HUES64 (cell line): Measurements from ENCODE around the gene PYCR2.
A peak's percentile ranks its signal among the peaks of the same experiment; 100 is the strongest.

ENCODE experiments used
- H3K27ac ChIP-seq: 2 replicates; pipeline ENCODE4 v1.7.0; 2013; ENCODE audit warnings: low read depth, low read length, inconsistent platforms
- H3K27me3 ChIP-seq: 2 replicates; pipeline ENCODE4 v1.6.1; 2013; ENCODE audit warnings: mild to moderate bottlenecking, low read length; ENCODE audit not compliant: insufficient read depth
- H3K36me3 ChIP-seq: 2 replicates; pipeline ENCODE4 v1.6.1; 2013; ENCODE audit warnings: mild to moderate bottlenecking, low read length; ENCODE audit not compliant: insufficient read depth
- H3K4me1 ChIP-seq: 2 replicates; pipeline ENCODE4 v1.6.1; 2013; ENCODE audit warnings: mild to moderate bottlenecking, low read length, moderate library complexity; ENCODE audit not compliant: insufficient read depth
- H3K4me3 ChIP-seq: 2 replicates; pipeline ENCODE4 v1.5.1; 2013; ENCODE audit warnings: mild to moderate bottlenecking, low read length, moderate library complexity
- H3K9ac ChIP-seq: 2 replicates; pipeline ENCODE4 v1.6.1; 2013; ENCODE audit warnings: mild to moderate bottlenecking, low read depth, low read length
- H3K9me3 ChIP-seq: 2 replicates; pipeline ENCODE4 v1.6.1; 2013; ENCODE audit warnings: low read depth, low read length; ENCODE audit not compliant: insufficient read depth
- WGBS: fragments of 150-250, 120-280 bp; methylation state at CpG from one replicate; pipeline ENCODE4 v1.1.7; 2013; ENCODE audit warnings: missing lambda C conversion rate; 5-methylcytosine and 5-hydroxymethylcytosine counted together

Gene PYCR2

DNA sequence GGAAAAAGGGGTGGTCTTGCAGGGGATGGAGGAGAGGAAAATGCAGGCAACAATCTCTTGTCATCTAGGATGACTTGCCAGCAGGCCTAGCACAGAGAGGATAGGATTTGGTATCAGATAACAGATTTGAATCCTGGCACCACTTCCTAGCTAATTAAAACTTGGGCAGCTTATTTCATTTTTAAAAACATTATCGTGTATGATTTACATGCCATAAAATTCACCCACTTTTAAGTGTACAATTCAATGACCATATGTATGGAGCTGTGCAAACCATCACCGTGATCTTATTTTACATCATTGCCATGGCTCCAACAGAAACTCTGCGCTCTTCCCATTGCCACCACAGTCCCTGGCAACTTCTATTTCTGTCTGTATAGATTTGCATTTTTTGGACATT is 6.9 kb downstream of the PYCR2 start:
- H3K4me3 ChIP-seq = no peak overlapping the region

DNA sequence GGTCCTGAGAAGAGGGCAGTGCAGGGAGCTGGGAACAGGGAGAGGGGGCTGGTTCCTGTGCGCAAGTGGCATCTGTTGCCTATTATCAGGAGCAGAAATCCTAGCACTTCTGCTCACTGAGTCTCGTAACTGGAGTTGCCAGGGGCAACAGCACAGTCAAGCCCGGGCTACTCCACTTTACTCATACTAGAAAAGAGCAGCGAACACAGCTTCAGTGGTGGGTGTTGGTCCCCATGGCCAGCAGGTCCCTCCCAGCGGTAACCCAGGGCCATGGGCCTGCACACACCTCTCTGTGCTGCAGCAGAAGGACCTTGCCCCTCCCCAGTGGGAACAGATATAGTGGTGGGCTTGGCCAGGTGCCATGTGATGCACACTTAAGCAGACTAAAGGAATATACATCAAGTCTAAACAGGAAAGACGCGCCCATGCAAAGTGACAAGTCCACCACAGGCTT is 8.5 kb downstream of the PYCR2 start:
- Histone ChIP-seq H3K4me3 (no peak overlapping the region), H3K9me3 (no peaks in the 10 kb centered on the region), H3K4me1 (peaks cover 9% of the 10 kb centered on the region; the same call in 1 of the 2 replicates)

More for the DNA sequence above, 6.9 kb downstream of the PYCR2 start:
- WGBS = 91% methylated on average over 3 of the region's 3 CpGs
- Histone ChIP-seq H3K4me1 (no peaks in the 10 kb centered on the region), H3K27ac (no peak overlapping the region), H3K27me3 (no peaks in the 10 kb centered on the region), H3K9ac (no peak overlapping the region), H3K9me3 (no peaks in the 10 kb centered on the region), H3K36me3 (peaks cover 49% of the 10 kb centered on the region)

DNA sequence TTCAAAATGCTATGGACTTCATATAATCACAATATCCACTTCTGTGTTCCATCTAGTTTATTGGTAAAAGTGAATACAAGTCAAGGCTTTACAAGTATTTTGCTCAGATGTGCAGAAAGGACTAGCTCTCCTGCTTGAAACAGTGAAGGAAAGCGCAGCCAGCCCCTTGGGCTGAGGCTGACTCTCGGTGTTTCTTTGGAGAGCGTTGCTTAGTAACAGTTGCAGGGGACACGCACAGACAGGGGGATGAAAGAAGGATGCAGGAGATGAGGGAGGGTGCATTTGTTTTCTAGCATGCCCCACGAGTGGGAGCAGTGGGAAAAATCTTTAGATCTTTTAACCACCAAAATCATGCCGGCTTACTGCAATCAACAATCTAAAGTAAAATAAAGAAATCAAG is 9.1 kb downstream of the PYCR2 start:
- Histone ChIP-seq H3K27ac (no peak overlapping the region), H3K4me3 (no peak overlapping the region), H3K36me3 (peaks cover 27% of the 10 kb centered on the region), H3K9me3 (no peaks in the 10 kb centered on the region), H3K9ac (no peak overlapping the region), H3K27me3 (peaks cover 12% of the 10 kb centered on the region), H3K4me1 (peaks cover 9% of the 10 kb centered on the region; the same call in 1 of the 2 replicates)
- 85% methylated on average over 4 of the region's 6 CpGs for WGBS

More for the DNA sequence above, 8.5 kb downstream of the PYCR2 start:
- WGBS = 94% methylated on average over 7 of the region's 7 CpGs
- Histone ChIP-seq H3K9ac (no peak overlapping the region), H3K36me3 (peaks cover 33% of the 10 kb centered on the region), H3K27me3 (peaks cover 12% of the 10 kb centered on the region), H3K27ac (no peak overlapping the region)

DNA sequence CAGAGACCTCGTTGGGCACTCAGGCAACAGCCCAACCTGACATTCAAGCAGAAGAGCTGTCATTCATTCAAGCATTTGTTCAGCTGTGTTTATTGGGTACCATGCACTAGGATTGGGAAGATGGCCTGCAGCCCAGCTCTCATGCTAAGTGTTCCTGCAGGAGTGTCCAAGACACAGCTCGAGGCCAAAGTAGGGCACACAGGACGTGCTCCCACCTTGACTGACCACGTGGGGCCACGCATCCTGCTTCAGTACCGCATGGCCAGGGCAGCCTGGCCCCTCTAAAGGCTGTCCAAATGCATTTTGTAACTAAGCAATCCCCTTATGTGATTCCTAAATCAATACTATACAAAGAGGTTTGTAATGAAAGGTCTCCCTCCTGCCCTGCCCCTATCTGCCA is 9.7 kb downstream of the PYCR2 start:
- H3K4me1 ChIP-seq = peaks cover 9% of the 10 kb centered on the region; the same call in 1 of the 2 replicates
- peaks cover 22% of the 10 kb centered on the region for H3K36me3 ChIP-seq
- H3K4me3 ChIP-seq = no peak overlapping the region
- H3K27ac ChIP-seq = no peak overlapping the region
- WGBS = 93% methylated on average over 6 of the region's 6 CpGs
- H3K27me3 ChIP-seq = peaks cover 12% of the 10 kb centered on the region
- H3K9ac ChIP-seq = no peak overlapping the region; the same call in 1 of the 2 replicates
- no peaks in the 10 kb centered on the region for H3K9me3 ChIP-seq

DNA sequence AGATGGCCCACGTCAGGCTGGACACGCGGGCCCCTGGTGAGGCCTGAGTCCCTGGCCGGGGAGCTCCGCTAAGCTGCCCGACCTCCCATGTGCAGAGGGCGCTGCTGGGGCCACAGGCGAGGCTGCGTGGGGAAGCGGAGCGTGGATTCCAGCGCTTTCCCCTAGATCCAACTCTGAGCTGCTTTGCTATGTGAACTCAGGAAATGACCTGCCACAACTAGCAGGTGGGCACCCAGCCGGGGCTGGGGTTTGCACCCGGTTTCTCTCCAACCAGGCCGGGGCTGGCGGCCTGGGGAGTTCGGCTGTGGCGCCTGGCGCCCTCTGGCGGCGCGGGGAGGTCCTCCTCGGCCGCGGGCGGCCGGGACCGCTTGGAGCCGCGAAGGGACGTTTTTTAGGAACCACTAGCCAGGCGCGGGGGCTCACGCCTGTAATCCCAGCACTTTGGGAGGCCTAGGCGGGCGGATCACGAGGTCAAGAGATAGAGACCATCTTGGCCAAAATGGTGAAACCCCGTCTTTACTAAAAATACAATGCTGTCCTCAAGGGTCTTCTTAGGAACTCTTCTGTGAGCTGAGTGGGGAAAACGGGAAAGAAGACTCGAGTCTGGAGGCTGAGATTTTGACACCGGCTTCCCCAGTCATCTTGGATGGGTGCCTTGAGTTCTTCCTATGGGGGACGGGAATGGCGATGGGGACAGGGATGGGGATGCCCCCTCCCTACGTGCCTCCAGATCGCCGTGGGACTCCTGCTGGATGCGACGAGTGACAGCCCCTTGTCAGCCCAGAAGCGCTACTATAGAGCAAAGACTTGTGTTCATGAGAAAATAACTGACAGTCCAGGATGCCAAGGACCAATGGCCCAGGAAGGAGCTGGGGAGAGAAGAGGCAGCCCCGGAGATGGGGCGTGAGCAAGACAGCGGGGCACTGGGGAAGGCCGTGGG is 12.6 kb downstream of the PYCR2 start:
- peaks cover 12% of the 10 kb centered on the region for H3K27me3 ChIP-seq
- peak overlapping the region; percentile 24; the same call in 1 of the 2 replicates for H3K4me3 ChIP-seq
- no peaks in the 10 kb centered on the region for H3K36me3 ChIP-seq
- no peaks in the 10 kb centered on the region for H3K9me3 ChIP-seq
- 36% methylated on average over 53 of the region's 53 CpGs for WGBS
- no peak overlapping the region for H3K9ac ChIP-seq
- peaks cover 9% of the 10 kb centered on the region; the same call in 1 of the 2 replicates for H3K4me1 ChIP-seq
- no peak overlapping the region for H3K27ac ChIP-seq

DNA sequence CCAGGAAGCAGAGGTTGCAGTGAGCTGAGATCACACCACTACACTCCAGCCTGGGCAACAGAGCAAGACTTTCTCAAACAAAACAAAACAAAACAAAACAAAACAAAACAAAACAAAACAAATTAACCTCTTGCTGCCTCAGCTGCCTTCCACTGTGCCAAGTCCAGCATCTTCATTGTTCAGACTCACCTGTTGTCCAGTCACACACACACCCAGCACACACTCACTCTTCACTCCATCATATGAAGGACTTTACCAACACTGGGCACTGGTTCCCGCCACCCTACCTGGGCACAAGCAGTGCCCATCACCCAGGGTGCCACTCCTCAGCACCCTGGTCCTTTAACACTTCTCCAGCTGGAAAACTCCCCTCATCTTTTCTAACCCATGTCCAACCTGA is 14.6 kb downstream of the PYCR2 start:
- H3K4me1 ChIP-seq = peaks cover 9% of the 10 kb centered on the region; the same call in 1 of the 2 replicates
- H3K4me3 ChIP-seq = no peak overlapping the region
- H3K36me3 ChIP-seq = no peaks in the 10 kb centered on the region
- WGBS = 94% methylated on average over 1 of the region's 1 CpG
- H3K27me3 ChIP-seq = peaks cover 12% of the 10 kb centered on the region
- H3K9ac ChIP-seq = no peak overlapping the region
- H3K9me3 ChIP-seq = no peaks in the 10 kb centered on the region
- no peak overlapping the region for H3K27ac ChIP-seq

DNA sequence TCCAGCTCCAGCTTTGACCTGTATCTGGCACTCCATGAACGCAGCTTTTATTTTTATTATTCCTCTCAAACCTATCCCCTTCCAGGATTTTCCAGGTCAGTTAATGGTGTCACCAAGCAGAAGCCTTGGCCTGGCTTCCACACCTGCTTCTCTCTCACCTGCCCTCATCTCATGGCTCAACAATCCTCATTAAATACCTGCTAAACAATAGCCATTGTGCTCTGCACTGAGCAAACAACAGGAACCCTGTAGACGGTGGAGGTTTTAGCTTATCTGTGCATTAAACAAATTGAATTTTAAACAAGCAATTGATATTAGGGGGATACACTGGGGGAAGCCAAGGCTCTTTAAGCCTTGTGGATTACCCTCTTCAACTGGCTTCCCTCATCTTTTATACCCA is 15.3 kb downstream of the PYCR2 start:
- no peak overlapping the region for H3K9ac ChIP-seq
- 94% methylated on average over 1 of the region's 2 CpGs for WGBS
- no peak overlapping the region for H3K4me3 ChIP-seq
- peaks cover 9% of the 10 kb centered on the region; the same call in 1 of the 2 replicates for H3K4me1 ChIP-seq
- peaks cover 12% of the 10 kb centered on the region for H3K27me3 ChIP-seq
- H3K27ac ChIP-seq = no peak overlapping the region
- H3K36me3 ChIP-seq = no peaks in the 10 kb centered on the region
- no peaks in the 10 kb centered on the region for H3K9me3 ChIP-seq

DNA sequence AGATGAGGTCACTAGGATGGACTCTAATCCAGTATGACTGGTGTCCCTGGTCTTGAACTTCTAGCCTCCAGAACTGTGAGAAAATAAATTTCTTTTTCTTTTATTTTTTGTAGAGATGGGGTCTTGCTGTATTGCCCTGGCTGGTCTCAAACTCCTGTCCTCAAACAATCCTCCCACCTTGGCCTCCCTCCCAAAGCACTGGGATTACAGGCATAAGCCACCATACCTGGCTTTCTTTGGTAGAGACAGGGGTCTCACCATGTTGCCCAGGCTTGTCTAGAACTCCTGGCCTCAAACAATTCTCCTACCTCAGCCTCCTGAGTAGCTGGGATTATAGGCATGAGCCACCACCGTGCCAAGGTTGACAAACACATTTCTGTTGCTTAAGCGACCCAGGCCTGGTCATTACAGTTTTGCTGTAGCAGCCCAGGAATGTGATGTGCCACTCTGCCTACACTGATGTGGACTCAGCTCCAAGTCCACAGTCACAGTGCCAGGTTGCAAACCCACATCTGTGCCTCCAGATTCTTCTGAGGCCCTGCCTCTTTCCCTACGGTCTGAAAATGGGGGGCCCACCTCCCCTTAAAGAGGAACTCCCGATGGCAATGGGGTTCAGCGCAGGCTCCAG is 15.9 kb downstream of the PYCR2 start:
- Histone ChIP-seq H3K36me3 (no peaks in the 10 kb centered on the region), H3K4me1 (peaks cover 9% of the 10 kb centered on the region; the same call in 1 of the 2 replicates), H3K9me3 (no peaks in the 10 kb centered on the region), H3K27ac (no peak overlapping the region), H3K27me3 (peaks cover 12% of the 10 kb centered on the region), H3K9ac (no peak overlapping the region), H3K4me3 (no peak overlapping the region)
- WGBS = 92% methylated on average over 5 of the region's 5 CpGs

DNA sequence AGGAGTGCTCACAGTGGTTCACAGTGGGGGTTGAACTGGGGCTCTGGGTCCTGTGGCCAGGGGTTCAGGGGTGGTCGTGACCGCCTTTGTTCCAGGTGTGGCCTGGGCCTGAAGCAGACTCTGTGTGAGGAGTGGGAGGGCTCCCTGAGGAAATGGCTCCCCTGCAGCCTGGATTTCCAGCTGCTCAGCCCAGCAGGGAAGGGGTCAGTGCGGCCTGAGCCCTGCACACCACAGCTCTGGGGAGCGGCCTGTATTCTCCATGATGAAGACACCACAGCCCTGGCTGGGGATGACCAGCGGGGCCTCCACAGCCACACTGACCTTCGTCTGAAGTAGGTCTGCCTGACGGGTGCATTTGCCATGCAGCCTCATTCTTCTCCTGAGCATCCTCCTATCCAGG is 16.7 kb downstream of the PYCR2 start:
- Histone ChIP-seq H3K4me1 (peaks cover 9% of the 10 kb centered on the region; the same call in 1 of the 2 replicates), H3K9ac (no peak overlapping the region), H3K9me3 (no peaks in the 10 kb centered on the region), H3K27ac (no peak overlapping the region), H3K27me3 (peaks cover 12% of the 10 kb centered on the region), H3K36me3 (no peaks in the 10 kb centered on the region), H3K4me3 (no peak overlapping the region)
- WGBS = 89% methylated on average over 7 of the region's 7 CpGs

DNA sequence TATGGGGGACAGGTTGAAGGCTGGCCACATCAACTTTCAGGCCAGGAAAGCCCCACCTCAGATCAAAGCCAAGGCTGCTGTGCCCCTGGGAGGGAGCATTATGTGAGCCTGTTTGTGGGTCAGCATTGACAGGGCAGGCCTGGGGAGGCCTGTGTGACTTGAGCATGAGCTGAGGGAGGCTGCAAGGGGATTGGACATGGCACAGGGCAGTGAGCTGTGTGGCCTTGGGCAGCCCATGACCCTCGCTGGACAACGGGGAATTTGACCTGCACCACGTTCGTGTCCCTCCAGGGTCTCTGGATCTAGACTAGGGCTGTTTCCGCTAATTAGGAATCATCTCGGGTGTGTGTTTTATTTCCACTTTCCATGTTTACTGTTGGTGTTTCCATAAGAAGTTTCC is 17.6 kb downstream of the PYCR2 start:
- Histone ChIP-seq H3K27ac (no peak overlapping the region), H3K9me3 (no peaks in the 10 kb centered on the region), H3K9ac (no peak overlapping the region), H3K27me3 (peaks cover 6% of the 10 kb centered on the region), H3K36me3 (no peaks in the 10 kb centered on the region), H3K4me3 (no peak overlapping the region), H3K4me1 (peaks cover 5% of the 10 kb centered on the region; the same call in 1 of the 2 replicates)
- 97% methylated on average over 6 of the region's 6 CpGs for WGBS

DNA sequence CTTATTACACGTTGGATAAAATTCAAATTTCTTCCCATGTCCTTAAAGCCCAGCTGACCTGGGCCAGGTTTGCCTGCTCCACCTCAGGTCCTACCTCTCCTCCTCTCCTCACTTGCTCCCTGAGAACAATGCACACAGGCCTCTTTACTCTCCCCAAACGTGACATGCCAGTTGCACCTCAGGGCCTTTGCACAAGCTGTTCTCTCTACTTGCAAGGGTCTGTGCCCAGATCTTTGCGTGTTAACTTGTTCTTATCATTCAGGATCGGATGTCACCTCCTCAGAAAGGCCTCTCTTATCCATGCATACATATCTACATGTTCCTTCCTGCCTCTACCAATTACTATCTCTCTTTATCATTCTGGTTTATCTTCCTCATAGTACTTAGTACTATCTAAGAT is 20.4 kb downstream of the PYCR2 start:
- no peak overlapping the region for H3K4me3 ChIP-seq
- no peaks in the 10 kb centered on the region; the same call in 1 of the 2 replicates for H3K27me3 ChIP-seq
- H3K27ac ChIP-seq = no peak overlapping the region
- H3K9me3 ChIP-seq = no peaks in the 10 kb centered on the region
- H3K9ac ChIP-seq = no peak overlapping the region
- H3K36me3 ChIP-seq = no peaks in the 10 kb centered on the region
- H3K4me1 ChIP-seq = peaks cover 12% of the 10 kb centered on the region
- WGBS = 85% methylated on average over 4 of the region's 4 CpGs
